HG03103 (cell line): Measurements from ENCODE around the gene FKBP14.
A peak's percentile ranks its signal among the peaks of the same experiment; 100 is the strongest.

ENCODE experiments used
- ATAC-seq: cut with Tn5 transposase; IDR thresholded peaks from one replicate; pipeline ENCODE4 v1.9.1; 2021; ENCODE audit warnings: low read depth; ENCODE audit not compliant: unreplicated experiment

The FKBP14 gene, protein sequence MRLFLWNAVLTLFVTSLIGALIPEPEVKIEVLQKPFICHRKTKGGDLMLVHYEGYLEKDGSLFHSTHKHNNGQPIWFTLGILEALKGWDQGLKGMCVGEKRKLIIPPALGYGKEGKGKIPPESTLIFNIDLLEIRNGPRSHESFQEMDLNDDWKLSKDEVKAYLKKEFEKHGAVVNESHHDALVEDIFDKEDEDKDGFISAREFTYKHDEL

DNA sequence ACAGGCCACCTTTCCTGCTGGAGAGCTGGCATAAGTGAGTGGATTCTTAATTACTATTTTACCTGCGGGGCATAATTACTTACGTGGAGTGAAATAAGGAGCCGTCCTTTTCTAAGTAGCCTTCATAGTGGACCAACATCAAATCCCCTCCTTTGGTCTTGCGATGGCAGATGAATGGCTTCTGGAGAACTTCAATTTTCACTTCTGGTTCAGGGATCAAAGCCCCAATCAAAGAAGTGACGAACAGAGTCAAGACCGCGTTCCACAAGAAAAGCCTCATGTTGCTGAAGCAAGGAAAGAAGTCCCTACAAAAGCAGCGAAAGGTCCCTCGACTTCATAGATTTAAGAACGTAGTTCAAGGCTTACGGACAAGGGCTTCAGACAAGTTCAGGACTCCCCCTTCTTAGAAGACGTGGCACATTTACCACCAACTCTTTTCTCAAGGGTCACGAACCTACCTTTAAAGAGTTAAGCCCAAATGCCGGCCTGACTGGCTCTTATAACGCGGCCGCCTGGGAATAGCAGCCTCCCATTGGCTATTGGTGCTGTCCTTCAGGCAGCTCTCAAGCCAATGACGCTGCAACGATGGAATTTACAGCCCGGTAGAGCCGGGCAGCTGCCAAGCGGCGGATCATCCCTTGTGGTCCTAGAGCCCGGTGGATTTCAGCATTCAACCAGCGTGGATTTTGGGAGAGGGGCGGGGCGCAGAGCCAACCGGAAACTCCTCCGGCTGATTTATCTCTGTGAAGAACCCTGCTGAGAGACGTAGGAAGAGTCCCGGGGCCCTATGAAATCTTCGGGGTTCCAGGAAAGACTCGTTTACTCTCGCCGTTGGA lies at the start of gene FKBP14:
Gene FKBP14, minus strand, starts transcription at position 474 of the 836 bp plus-strand sequence. Its CDS starts 194 bp downstream, at position 280.
- peak; percentile 70 for ATAC-seq

DNA sequence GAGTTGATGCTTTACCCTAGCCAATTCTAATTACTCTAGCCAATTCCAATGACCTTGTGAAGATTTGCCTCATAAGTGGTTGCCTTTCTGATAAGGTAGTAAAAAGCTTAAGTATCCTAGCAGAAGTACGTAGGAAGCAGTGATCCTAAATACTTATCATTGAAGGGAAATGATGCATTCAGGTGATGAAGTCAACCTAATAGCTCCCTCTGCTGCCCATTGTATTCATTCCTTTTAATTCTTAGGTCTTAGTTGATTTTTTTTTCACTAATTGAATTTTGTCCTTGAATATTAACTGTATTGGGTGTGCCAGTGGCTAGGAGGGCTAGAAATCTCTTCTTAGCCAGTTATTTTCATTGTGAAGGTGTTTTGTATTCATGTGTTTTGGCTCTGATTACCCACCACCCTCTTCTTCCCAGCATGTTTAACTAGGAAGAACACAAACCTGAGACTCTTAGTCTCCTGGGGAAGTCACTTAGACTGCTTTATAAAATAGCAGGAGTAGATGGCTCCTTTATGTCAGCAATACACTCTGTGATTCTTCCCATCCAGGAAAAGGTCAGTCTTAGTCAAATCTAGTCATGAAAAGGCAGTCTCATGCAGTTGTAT lies 48.0 kb upstream of the FKBP14 start:
- no peak for ATAC-seq

DNA sequence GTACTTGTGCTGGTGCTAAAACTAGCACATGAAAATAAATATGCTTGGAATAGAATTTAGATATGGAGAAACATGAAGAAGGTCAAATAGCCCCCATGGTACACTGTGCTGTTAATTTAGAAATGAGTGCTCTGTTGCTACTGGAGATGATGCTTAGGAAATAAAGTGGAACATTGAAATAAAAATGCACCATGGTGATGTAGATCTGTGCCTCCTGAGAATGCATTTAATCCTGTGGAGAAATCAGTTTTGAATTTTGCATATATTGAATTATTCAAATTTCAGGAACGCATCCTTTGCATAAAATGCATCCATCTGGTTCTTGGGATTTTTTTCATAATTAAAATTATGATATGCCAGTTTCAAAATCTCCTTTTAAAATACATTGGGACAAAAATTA lies 46.2 kb upstream of the FKBP14 start:
- ATAC-seq, result no peak

DNA sequence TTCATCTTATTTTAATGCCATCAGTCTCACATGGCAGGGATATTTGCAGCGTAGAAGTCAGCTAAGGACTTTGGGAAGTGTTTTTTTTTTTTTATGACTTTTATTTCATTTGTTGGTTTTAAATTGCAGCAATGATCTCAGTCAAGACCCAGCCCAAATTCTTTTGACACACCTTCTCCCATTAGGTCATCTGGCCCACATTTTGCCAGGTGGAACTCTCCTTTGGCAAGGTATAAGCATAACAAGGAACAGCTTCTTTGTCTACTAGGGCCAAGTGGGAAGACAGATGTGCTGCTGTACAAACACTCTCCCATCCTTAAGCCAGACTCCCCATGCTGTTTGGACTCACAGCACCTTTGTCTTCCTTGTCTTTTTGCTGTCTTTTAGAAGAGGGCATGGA lies 43.5 kb upstream of the FKBP14 start:
- no peak for ATAC-seq

DNA sequence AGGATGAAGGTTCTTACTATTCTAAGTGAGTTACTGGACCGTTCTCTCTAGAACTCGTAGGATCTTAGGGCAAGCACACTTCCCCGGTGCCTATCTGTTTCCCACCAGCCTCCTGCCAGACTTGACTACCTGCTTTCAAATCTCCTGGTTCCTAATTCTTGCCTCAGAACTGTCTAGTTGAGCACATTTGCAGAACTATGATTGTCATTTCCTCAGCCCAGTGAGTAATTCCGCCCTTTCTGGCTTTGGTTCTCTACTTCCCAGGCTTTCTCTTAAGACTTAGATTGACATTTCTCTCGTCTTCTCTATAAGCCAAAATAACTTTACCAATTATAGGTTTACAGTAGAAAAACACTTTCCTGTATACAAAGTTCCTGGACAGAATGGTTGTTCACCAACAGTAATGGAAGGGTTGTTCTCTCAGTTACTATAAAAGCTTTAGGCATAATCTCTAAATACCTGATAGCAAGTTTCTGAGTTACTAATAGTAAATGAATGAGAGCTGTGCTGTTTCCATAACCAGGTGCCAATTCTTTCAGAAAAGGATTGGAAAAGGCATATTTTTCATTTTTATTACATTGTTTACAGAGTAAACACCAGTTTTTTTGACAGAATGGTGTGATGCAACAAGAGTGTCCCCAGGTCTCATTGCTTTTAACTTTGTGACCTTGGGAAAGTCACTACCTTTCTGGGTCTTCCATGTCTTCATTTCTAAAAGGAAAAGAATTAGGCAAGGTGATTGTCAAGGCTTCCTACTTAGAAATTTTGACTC lies 42.8 kb upstream of the FKBP14 start:
- no peak for ATAC-seq

DNA sequence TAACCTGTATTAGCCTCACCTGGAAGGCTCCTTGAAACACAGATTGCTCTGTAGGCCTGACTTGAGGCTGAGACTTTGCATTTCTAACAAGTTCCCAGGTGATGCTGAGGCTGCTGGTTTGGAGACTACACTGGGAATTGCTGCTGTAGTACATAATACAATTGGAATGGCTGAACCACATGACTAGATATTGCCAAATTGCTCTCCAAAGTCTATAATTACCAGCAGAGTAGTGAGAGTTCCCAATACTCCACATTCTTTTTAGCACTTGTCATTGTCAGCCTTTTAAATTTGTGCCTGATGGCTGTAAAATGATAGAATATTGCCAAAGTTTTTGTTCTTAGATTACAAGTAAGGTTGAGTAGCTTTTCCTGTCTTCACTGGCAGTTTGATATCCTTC lies 41.6 kb upstream of the FKBP14 start:
- no peak for ATAC-seq

DNA sequence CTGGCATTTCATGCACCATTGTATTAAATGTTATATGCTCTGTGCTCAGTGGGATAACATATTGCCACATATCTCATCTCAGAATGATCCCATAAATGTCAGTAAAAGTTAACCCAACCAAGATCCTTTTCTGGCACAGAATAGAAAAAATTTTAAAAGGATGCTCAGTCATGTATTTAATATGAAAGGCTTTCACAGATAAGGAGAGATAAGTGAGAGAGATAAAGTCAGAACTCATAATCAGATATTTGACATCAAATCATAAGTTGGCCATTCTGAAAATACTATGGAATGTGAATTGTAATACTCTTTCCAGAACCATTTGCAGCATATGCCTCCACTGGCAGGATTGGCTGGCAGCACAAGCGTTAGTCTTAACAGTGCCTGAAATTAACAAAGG lies 40.2 kb upstream of the FKBP14 start:
- no peak for ATAC-seq

DNA sequence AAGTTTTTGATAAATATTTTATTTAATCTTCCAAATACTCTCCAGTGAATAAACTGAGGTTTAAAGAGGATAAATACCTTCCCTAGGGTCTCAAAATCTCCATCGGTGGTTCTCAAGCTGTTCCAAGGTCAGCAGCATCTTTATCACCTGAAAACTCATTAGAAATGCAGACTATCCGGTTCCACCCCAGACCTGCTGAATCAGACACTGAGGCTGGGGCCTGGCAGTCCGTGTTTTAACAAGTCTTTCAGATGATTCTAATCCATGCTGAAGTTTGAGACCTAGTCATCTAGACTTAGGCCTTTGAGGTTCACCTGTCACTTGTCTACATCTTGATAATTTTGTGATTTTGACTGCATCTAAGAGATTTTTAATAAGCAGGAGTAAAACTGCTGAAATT lies 39.2 kb upstream of the FKBP14 start:
- no peak for ATAC-seq

DNA sequence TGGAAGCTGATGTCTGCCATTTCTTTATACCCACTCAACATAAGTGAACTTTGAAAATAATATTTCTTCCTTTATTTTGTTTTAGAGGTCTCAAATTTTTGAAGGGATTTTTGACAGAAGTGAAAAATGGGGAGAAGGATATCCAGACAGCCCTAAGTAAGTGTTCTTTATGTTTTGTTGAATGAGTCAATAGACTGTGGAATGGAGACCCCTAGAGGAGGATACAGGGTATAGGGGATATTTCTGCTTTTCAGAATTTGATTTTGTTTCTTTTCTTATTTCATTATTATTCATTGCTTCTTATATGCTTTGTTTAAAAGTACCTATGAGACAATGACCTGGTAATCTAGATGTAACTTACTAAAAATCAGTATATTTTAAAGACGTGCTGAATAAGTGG lies 36.1 kb upstream of the FKBP14 start:
- no peak for ATAC-seq

DNA sequence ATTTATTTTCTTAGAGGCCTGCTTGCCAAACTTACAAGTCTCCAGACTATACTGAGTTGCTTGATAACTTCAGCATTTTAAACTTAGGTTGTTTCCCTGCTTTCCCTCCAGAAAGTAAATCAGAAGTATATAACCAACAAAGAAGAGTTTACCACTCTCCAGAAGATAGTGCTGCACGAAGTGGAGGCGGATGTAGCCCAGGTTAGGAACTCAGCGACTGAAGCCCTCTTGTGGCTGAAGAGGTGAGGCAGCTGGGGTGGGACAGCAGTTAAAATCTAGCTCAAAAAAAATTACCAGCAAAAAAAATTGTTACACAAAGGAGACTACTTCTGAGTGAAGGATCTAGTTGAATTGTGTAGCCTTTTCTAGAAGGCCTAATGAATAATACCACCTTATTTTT lies 35.3 kb upstream of the FKBP14 start:
- ATAC-seq, result peak; percentile 74

DNA sequence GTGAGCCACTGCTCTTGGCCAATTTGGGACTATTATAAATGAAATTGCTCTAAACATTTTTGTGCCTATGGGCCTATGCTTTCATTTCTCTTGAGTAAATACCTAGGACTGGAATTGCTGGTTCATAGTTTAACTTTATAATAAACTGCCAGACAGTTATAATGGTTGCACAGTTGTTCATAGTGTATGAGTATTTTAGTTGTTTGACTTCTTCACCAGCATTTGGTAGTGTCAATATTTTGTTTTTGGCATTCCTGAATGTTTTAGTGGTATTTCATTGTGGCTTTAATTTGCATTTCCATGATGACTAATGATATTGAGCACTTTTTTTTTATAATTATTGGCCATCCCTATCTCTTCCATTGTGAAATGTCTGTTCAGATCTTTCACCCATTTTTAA lies 31.2 kb upstream of the FKBP14 start:
- no peak for ATAC-seq

DNA sequence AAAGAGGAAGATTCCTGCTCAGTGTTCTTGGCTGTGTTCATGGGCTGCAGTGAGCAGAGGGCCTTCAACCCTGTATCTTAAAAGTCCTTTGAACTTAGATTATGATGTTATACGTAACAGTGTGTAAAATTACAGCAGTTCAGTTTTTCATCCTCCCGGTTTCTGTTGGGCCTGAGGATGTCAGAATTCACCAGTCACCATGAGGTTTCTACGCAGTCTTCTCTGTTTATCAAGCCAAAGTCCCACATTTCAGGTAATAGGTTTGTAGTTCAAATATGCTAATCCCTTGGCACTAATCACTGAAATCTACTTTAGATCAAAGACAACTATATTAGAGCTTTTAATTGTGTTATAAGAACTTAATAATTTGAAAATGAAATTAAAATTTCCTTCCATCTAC lies 26.6 kb upstream of the FKBP14 start:
- no peak for ATAC-seq

DNA sequence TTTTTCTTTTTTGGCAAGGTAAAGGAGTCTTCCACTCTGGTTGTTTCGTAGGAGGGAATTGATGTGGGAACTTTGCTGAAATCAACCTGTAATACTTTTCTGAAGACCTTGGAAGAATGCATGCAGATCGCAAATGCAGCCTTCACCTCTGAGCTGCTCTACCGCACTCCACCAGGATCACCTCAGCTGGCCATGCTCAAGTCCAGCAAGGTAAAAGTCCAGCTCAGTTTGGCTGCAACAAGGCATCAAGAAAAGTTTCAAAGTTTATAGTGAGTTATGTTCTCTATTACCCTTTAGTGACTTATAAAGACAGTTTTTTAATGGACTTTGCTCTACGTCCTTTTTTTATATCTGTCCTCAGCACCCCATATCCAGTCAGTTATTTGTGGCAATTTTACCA lies 22.7 kb upstream of the FKBP14 start:
- ATAC-seq, result no peak

DNA sequence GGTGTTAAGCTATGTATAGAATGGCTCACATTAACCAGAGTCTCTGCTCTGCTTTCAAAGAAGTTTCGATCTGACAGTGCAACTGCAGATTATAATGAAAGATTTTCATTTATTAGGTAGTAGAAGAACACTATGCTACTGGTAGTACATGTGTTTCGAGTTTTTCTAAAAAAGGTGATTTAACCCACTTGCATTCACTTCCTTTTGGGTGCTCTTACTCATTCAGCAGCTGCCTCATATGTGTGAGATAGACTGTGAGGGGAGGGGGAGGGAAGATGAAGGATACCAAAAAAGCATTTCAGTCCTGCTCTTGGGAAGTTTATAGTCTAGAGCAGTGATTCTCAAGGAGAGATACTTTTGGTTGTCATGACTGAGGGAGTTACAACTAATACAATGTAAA lies 22.1 kb upstream of the FKBP14 start:
- ATAC-seq, result no peak

DNA sequence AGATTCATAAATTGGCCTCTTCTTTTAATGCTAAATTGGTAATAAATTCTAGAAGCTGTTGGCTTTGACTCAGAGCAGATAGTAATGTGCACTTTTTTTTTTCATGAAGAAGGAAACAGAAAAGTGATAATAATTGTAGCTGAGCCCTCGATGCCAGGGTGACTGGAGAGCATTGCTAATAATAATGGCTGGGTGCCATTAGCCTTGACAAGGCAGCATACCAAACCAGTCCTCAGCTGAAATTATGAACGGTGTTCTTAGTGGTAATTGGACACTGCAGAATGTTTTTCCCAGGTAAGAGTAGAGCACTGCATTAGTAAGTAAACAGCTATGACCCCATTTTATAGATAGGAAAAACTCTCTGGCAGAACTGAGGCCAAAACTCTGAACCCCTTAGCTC lies 20.6 kb upstream of the FKBP14 start:
- ATAC-seq, result no peak

DNA sequence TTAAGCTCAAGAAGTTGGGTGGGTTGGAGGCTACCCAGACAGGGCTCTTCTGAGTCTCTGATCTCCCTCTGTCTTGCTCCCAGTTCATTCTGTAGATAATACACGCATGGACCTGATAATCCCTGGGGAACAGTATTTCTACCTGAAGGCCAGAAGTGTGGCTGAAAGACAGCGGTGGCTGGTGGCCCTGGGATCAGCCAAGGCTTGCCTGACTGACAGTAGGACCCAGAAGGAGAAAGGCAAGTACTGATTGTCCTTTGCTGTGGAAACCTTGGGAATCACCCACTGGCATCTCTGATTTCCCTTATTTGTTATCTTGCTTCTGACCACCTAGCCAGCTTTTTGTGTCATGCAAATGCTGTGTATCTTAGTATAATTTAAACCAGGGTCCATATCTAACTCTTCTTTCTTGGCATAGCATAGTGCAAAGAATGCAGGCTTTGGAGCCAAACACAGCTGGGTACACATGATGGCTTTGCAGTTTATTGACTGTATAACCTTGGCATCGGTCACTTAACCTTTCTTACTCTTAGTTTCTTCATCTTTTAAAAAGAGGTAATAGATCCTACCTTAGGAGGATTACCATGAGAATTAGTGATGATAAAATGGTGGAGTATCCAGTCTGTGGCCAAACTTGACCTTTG lies 19.7 kb upstream of the FKBP14 start:
- ATAC-seq, result no peak

DNA sequence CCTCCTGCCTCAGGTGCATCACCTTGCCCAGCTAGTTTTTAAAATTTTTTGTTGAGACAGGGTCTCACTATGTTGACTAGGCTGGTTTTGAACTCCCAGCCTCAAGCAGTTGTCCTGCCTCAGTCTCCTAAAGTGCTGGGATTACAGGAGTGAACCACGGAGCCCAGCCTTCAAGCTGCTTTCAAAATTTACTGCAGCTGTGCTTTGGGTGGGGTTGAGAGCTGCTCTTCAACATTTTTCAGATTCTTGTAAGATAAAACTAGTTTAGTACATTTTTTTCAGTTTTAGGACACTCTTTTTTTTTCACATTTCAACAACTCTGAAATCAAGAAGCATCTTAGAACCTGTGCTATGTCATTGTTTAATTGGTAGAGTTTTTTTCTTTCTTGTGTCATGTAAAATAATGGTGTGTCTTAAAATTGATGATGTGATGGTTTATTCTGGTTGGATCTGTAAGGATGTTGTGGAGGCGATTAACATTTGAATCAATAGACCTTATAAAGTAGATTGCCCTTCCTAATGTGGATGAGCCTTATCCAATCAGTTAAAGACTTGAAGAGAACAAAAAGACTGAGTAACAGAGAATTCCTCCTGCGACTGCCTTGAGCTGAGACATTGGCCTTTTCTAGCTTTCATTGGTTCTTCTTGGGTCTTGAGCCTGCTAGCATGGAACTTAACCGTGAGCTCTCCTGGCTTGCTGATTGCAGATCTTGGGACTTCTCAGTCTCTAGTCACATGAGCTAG lies 15.2 kb upstream of the FKBP14 start:
- ATAC-seq, result no peak

DNA sequence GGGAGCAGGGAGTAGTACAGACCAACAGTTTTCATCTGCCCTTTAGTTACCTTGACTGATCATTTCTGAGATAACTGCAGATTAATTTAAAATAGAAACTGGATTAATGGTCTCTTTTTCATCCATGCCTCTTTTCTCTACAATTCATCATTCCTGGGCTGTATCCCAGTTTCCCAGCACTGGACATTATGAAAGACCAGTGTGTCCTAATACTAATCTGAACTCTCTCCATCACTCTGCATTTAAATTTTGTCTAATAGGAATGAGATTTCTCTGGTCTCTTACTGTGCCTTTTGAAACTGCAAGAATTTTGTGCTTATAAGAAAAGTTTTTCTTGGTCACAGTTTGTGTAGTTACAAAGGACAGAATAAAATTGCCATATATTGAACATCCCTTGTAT lies 14.4 kb upstream of the FKBP14 start:
- ATAC-seq, result no peak

DNA sequence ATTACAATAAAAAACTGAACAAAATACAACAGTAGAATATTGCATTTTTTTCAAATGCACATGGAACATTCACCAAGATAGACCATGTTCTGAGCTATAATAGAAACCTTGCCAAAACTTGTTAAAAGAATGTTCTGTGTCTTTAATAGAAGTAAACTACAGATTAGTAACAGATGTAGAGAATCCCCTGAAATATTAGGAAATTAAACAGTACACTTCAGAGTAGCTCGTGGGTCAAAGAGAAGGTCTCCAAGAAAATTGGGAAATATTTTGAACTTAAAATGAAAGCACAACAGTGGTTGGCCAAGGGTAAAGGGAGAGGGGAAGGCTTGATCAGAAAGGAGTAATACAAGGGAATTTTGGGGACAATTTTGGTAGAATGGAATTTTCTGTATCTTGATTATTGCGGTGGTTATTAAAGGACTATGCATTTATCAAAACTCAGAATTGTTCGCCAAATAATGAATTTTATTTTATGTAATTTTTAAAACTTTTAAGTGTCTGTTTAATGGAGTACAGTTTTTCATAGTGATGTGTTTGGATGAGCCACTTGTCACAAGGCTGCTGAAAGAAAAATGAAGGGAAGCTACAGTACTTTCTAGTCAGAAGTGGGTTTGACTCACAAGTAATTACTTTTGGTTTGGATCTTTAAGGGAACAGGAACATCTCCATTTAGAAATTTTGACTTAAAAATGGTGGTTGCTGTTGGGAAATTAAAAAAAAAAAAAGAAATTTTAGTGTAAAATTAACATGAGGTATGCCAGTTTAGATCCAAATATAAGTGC lies 11.9 kb upstream of the FKBP14 start:
- no peak for ATAC-seq
